Measurements from ENCODE around the gene SSH2.
"Not testable (repeated sequence)": the region's sequence is repeated elsewhere in the genome, so short reads cannot be mapped to it uniquely, and the experiment has no call there.

Gene SSH2

DNA sequence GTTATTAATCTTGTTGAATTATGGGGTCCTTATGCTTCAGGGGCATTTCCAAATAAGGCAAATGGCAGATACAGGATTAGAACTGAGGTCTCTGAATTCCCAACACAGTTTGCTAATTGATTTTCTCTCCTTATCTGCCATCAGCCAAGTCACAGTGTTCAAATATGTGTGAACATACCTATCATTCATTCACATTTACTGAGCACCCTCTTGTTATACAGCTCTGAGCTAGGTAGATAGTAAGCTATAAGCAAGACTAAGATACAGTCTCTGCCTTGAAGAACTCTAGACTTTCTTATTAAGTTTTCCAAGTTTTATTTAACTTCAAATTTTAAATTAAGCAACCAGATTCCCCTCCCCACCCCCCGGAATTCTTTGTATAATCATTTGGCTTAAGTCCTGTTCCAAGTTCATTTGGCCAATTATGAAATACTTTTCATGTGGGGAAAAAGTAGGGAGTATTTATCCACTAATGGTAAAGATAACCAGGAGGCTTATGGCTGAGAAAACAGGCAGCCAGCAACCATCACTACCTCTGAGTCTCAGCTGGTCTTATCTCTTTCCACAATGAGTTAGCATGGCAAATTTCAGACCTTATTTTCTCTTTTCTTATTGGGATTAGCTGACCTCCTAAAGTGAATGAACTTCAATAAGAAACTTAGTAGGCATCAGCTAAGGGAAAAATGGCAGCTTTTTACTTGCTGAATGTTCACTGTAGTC is 275.9 kb downstream of the SSH2 start:
- no peak for DNase-seq

DNA sequence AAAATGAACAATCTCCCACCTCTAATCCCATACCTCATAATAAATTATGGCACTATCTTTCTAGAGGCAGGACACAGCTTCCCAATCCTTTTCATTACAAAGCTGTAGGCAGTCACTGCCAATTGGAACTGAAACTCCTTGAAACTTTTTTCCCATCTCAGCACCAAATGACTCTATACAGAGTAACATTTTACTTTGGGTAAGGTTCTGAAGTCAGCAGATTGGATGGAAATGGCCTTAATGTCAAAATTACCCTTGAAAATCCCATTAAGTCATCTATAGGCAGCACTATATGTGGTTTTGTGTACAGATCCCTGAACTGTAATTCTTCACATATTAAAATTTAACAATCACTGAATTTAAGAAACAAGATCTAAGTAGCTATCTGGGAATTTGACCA is 277.1 kb downstream of the SSH2 start:
- no peak for DNase-seq

DNA sequence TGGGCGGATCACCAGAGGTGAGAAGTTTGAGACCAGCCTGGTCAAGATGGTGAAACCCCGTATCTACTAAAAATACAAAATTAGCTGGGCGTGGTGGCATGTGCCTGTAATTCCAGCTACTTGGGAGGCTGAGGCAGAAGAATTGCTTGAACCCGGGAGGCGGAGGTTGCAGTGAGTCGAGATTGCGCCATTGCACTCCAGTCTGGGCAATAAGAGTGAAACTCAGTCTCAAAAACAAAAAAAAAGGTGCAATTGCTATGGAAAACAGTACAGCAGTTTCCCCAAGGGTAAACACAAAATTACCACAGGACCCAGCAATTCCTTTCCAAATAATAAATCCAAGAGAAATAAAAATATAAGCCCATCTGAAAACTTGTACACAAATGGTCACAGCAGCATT is 278.1 kb downstream of the SSH2 start:
- not testable (repeated sequence) for DNase-seq

DNA sequence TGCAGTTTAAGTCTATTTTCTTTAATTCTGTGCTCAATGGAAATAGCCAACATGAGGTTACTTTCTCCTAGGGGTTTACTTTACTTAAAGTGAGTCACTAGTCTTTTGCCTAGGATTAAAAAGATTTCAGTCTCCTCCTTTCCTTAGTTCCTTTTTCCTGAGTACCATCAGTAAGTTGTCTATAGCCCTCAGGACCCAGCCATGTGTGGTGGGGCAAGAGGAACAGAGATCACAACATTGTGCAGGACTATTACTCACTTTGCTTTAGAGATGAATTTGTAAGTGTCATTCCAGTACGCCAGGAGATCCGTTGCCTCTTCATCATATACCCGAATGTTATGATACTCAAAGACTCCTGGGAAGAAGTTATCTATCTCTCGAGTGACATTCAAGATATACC is 279.6 kb downstream of the SSH2 start:
- DNase-seq = no peak

DNA sequence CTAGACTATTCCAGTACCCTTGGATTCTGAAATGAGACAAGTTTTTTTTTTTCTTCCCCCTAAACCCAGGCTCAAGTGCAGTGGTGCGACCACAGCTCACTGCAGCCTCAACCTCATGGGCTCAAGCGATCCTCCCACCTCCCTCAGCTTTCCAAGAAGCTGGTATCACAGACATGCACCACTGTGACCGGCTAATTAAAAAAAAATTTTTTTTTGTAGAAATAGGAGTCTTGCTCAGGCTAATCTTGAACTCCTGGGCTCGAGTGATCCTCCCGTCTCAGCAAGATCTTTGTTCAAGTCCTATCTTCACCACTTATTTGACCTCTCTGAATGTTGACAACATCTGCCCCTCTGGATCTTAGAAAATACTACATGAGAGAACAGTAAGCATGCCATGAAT is 280.7 kb downstream of the SSH2 start:
- DNase-seq = no peak

DNA sequence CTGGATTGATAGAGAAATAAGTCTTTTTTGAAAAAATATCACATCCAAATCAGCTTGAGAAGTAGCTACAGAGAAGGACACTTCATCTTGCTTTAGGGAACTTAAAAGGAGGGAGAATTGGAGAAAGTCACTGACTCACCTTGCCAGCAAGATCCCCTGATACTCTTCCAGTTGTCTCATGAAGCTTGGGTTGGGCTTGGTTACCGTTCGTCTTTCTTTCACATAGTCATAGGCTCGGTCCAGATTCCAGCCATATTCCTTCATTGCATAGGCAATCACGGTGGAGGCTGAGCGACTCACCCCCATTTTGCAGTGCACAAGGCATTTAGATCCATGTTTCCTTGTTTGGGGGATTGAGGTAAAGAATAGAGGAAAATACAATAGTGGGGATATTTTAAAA is 282.0 kb downstream of the SSH2 start:
- DNase-seq = no peak

DNA sequence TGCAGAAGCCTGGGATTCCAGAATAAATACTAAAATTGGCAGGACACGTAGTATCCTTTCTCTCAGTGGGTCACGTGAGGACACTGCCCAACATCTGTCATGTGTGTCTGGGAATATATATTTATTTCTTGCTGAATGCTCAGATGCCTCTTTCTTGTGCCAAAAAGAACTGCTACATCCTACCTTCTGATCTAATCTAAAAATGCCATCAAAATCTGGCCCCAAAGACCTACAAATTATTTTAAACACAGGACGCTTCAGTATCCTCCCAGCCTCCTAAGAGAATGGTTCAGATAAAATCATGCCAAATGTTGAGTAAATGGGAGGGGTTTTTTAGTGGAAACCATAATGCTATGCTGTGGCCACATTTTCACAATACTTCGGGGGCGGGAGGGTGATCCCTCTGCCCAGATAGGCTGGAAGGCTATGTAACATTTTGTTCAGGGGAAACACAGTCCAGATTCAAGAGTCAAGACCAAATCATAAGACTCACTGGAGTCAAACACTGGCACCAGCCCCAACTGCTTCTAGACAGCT is 284.4 kb downstream of the SSH2 start:
- no peak for DNase-seq

DNA sequence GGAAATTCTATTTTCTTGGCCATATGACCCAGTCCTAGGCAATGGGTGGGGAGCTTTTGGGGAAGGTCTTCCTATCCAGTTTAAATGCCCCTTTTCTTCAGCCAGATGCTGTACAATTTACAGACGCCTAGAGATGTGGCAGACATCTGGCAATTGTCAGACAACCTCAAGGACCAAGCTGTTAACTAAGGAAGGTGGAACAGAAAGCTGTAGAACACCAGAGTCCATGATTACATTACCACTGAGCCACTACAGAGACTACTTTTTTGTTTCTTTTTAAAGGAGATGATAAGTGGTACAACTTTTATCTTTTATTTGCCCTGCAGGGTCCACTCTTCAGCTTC is 286.2 kb downstream of the SSH2 start:
- no peak for DNase-seq

DNA sequence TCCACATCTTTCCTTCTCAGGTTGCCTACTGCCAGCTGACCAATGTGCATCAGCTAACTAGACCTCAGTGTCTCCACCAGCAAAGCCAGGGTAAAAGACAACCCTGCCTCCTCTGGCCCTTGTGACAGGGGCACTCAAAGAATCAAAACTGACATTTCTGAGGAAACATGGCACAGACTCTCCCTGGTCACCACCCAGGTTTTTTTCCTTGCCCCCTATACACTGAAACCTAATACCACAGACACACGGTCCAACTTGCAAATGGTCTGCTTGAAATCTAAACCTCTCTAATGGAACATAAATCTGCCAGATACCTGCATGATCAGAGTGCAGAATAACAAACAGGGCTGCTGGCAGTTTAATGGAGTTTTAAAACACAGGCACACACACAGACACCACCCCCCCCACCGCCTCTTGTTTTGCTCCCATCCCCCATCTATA is 287.8 kb downstream of the SSH2 start:
- DNase-seq = peak; percentile 82 to 87

DNA sequence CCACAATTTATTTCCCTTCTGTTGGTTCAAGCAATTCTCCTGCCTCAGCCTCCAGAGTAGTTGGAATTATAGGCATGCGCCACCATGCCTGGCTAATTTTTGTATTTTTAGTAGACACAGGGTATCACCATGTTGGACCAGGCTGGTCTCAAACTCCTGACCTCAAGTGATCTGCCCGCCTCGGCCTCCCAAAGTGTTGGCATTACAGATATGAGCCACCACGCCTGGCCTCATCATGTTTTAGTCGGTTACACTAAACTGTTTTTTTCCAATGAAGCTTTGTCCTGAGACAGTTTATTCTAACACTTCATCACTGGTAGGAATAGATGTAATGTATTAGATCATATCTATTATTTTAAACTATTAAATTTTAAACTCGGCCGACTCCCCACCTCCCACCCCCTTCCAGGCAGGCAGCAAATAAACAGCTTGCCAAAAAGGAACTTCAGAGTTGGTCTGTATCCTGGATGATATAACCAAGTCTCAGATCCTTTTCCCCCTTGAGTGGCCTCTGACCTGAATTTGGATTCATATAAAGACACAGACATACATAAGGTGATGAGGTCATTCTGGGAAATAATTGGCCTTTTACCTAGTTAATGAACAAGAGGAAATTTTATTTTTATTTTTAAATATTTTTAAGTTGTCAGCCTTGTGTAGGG is 288.9 kb downstream of the SSH2 start:
- DNase-seq = no peak

DNA sequence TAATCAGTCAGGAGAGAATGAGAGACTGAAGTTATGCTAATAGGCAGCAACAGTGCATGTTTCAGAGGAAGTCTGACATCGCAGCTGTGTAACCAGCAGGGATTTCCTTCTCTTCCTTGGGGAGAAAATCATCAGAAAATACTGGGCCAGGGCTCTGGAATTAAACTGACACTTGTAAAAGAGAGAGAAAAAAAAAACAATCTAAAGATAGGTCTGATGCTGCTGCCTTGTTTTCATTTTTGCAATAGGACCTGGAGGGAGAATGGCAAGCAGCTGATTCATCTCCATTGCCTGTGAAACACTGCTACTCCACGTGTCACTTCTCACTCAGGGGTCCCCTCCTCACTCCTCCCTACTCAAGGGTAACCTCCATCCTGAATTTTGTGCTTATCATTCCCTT is 289.6 kb downstream of the SSH2 start:
- peak in 1 of 2 experiments; percentile 8 for DNase-seq

DNA sequence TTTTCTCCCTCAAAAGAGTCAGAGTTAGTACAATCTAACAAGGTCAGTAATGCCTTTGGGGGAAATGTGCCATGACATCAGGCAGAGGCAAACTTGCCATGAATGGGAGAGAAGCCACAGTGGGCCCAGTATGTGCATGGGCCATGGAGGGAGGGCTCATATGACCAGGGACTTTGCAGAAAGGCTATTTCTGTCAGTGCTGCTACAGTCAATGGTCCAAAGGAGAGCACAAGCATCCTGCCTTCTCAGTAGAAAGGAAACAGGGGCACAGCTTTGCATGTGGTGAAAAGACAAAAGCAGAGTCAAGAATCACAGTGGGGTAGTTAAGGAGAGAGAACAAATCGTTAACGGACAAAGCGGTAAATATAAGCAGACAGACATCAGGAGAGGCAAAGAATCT is 296.1 kb downstream of the SSH2 start:
- DNase-seq = no peak

DNA sequence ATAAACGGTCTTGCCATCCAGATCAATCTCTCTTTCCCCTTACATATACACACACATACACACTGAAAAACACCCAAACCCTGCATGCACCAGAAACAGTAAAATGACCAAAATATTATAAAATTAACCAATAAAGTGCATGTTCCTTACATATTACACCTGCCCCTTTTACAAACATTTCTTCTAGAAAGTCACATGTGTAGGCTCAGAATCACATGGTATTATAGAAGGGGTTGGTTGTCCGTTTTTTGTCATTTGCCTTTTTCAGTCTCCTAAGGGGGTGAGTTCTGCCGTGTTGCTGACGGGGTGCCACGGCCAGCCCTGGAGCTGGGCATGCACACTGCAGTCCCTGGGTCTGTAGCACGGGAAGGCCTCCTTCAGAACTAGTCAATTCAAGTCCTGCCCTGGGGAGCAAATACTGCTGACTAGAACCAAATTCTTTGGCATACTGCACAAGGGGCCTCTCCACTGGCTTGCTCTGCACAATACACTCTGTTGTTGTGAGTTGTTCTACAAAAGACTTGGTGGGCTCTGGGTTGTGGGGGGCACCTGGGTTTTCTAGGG is 299.3 kb downstream of the SSH2 start:
- no peak for DNase-seq

DNA sequence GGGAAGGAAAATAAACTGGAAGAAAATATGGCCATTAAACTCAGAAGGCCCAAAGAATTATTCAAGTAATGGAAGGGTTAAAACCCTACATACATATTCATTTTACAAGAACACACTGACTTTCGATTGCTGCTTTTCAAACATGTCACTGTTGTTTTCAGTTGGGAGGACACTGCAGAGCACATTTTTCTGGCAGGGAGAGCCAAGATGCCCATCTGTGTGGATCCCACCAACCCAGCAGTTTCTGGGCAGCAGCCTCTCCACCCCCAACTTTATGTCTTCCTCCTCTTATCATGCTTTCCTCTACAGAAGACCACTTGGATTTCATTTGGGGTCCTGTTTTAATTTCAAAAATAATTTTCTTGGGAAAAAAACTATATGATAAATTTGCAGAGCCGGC is 300.2 kb downstream of the SSH2 start:
- DNase-seq = no peak

DNA sequence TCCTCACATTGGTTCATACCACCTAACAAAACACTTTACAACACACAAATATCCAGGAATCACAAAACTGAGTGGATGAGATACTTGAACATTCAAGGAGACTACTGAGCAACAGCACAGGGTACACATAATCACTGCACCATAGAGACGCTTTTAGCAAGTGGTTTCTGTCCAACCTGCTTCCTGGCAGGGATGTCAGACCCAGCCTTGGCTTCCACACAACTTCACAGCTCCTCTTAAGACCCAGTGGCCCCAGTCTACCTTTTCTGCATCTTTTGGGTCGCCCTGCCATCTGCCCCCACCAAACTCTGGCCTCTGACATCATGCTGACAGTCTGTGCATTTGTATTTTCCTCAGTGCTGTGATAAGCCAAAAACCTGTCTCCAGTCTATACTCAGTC is 301.4 kb downstream of the SSH2 start:
- DNase-seq = no peak

DNA sequence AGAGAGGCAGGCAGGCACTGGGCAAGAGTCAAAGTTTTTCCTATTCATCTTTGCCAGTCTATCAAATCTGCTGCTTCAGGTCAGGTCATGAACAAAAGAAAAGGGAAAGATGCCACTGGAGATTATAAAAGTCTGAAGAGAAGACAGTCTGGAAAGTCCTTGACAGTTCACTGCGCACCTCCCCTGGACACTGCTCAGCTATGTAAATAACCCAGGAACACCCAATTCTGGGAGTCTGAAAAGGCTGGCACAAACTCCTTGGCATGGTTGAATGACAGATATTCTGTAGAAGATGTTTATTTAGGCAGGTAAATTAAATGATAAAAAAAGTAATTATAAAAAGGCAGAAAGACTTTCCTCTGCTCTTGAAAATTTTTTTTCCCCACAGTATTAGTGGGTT is 302.1 kb downstream of the SSH2 start:
- no peak for DNase-seq

DNA sequence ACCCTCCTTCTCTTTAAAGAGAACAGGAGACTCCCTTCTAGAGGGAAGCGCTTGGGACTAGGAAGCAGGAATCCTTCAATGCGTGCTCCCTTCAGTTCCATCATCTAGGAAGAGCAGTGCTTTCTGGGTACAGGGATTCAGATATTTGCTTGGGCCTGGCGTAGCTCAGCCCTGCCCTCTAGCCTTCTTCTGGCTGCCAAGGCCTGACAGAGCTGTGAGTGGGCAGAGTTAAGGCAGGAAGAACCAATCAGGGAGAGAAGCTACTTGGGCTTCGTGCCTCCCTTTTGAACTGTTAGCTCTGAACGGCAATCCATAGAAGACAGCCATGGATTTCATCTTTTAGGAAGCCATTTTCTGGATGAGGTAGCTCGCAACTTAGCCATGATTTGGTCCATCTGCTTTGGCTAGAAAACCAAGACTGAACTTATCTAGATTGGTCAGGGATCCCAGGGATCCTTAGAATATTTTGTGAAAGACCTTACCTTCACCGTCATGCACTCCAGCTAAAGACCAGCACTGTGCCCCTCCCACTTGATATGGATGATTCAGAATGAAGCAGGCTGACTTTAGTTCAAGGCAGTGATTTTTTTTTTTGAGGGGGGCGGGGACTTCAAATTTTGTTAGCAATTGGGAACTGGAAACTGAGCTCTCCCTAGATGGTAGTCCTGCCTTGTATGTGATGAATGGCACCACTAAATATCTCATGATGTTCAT is 304.8 kb downstream of the SSH2 start:
- peak in 1 of 2 experiments; percentile 25 for DNase-seq

DNA sequence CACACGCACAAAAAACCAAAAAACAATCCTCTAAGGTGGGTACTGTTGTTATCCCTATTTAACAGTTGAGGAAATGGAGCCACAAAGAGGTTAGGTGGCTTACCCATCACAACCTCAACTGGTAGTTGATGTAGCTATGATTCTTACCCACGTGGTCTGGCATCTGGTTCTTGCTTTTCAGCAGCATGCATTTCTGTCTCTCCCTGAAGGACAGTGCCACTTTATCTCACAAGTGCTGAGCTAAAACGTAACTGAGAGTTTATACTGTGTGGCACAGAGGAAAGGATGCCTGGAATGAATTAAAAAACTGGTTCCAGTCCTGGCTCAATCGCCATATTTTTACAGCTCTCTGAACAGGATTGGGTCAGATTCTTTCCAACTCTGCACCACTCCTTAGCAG is 305.4 kb downstream of the SSH2 start:
- DNase-seq = no peak

DNA sequence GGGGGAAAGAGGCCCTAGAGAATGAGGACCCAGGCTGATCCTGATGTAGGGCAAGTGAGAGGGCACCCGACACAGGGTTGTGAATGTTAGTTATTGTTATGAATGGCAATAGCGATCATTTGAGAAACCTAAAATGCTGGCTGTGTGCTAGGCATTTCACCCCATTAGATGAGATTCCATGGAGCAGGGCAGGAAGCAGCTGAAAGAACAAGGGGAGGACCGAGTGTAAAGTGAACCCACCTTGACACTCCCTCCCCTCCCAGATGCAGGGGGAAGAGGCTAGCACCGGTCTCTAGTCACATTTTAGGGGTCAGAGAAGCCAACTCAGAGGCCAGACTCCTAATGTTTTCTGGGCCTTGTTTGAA is 306.8 kb downstream of the SSH2 start:
- no peak for DNase-seq

DNA sequence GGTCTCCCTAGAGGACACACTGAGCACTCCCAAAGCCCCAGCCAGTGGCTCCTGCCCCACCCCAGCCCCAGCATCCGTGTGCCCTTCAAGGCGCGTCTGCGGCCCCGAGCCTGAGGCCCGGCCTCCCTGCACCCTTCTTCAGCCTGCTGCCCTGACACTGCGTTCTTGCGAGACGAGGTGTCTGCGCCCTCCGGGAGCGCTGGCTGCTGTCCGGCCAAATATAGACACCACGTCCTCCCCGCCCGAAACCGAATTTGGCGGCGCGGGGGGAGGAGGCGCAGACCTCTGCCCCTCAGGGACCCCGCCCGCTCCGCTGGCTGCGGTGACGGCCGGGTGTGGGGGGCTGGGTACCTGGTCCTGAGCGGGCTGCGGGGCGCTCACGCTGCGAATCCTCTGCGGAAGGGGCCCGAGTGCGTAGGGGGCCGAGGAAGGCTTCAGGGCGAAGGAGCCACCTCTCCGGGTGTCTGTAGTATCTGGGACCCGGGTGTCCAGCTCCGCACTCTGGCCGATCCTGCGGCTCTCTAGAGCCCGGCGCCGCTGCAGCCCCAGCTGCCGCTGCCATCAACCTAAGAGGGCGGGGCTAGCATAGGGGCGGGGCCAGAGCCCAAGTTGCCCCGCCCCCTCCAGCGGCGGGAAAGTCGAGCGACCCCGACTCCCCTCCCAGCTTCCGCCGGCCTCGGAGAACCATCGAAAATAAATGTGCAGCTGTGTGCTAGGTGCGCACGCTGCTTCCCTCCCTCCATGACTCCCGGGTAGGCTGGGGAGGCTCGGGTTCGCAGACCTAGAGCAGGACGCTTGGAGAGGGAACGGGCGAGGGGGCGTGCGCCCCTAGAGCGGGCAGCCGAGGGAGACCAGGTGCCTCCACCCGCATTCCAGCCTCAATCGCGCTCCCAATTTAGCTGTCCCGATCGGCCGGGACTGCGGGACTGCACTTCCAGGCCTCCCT is 307.4 kb downstream of the SSH2 start, which contains the start of gene CORO6:
Gene CORO6, minus strand, starts transcription at position 576 of the 946 bp plus-strand sequence. CDS start 1,491 bp downstream, outside the sequence.
- peak; percentile 33 to 86 for DNase-seq

DNA sequence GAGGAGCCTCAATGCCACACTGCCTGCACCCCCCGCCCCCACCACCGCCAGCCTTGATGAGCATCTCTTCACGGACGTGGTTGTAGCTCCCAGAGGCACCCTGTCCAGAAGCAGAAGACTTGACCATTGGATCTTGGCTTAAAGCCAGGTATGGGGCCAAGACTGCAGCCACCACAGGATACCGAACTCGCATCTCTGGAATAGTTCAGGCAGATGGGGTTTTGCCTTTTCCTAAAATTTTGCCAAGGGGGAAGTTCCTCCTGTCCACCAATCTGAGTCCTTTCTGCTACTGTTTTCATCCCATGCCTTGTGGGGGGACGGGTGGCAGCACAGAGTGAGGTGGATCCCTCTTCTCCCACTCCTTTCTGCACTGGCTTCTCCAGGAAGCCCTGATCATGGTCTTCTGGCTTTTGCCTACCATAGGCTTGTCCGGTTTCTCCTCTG is 308.3 kb downstream of the SSH2 start:
- DNase-seq = no peak

DNA sequence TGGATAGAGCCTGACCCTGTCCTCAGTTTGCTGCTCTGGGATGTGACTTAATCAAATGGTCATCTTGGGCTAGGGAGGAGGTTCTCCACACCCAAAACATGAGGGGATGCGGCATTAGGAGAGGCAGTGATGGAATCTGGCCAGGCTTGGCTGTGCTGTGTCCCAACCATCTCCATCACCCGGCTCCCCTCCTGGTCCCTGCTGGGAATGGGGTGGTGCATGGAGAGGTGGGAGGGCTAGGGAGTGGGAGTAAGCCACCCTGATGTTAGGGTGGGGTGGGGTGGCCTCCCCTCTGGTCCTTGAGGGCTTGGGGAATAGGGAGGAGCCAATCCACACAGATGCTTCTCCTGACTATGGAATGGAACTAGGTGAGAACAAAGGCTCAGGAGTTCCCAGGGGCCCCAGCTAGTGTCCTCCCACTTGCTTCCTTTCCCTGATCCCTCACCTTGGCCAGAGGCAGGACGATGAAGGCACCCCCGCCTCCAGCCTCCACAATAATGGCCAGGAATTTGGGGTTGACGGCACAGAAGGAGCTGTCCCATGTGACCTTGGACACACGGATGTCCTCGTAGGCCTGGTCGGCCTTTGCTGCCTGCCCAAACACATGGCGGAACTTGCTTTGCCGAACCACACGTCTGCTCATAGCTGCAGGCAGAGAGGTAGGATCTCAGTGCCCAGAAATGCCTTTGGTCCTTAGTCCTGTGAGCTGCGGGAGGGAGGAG is 309.1 kb downstream of the SSH2 start:
- no peak for DNase-seq

Data from NCI-H526 (cell line).